Neural progenitor cell (in vitro differentiated cells): ENCODE data around the gene GPR107.

Experiments used
- CTCF ChIP-seq: fragments of 200-600 bp; sonication (generic); IDR thresholded peaks from 2 replicates; pipeline ENCODE4 v1.5.1; 2017; ENCODE audit warnings: antibody characterized with exemption, mild to moderate bottlenecking
- EZH2 ChIP-seq: fragments of 200-600 bp; sonication (generic); IDR thresholded peaks from 2 replicates; pipeline ENCODE4 v1.6.1; 2017; ENCODE audit warnings: antibody characterized with exemption, mild to moderate bottlenecking, moderate library complexity
- EZH2phosphoT487 ChIP-seq: fragments of 200-600 bp; sonication (generic); IDR thresholded peaks from 2 replicates; pipeline ENCODE4 v1.6.1; 2017; ENCODE audit warnings: antibody characterized with exemption

GRCh38 chr9:130030651-130031127, 23.0 kb upstream of the GPR107 start:
- TF ChIP-seq CTCF (no peak), EZH2 (no peak), EZH2phosphoT487 (no peak)
